ENCODE data around the gene EDIL3. TPM values are rescaled to one million over a fixed set of nuclear protein-coding genes. Genes with fewer than 3 reads are reported as not detected.

EDIL3 gene
- total and polyA plus RNA-seq, 2 donors from 2014 or later = 5.2 to 32.8 TPM

DNA sequence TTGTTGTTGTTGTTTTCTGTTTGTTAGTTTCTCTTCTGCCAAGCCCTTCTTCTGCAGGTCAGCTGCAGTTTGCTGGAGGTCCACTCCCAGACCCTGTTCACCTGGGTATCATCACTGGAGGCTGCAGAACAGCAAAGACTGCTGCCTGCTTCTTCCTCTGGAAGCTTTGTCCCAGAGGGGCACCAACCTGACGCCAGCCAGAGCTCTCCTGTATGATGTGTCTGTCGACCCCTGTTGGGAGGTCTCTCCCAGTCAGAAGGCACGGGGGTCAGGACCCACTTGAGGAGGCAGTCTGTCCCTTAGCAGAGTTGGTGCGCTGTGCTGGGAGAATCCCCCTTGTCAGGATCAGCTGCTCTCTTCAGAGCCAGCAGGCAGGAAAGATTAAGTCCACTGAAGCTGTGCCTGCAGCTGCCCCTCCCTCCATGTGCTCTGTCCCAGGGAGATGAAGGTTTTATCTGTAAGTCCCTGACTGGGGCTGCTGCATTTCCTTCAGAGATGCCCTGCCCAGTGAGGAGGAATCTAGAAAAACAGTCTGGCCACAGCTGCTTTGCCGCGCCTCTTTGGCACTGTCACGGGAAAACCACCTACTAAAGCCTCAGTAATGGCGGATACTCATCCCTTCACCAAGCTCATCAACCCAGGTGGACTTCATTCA lies 299.2 kb downstream of the EDIL3 start:
- TF ChIP-seq, protein P1, sequence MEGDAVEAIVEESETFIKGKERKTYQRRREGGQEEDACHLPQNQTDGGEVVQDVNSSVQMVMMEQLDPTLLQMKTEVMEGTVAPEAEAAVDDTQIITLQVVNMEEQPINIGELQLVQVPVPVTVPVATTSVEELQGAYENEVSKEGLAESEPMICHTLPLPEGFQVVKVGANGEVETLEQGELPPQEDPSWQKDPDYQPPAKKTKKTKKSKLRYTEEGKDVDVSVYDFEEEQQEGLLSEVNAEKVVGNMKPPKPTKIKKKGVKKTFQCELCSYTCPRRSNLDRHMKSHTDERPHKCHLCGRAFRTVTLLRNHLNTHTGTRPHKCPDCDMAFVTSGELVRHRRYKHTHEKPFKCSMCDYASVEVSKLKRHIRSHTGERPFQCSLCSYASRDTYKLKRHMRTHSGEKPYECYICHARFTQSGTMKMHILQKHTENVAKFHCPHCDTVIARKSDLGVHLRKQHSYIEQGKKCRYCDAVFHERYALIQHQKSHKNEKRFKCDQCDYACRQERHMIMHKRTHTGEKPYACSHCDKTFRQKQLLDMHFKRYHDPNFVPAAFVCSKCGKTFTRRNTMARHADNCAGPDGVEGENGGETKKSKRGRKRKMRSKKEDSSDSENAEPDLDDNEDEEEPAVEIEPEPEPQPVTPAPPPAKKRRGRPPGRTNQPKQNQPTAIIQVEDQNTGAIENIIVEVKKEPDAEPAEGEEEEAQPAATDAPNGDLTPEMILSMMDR (IDR thresholded peaks at IDR 0.05; ENCODE audit: borderline replicate concordance, extremely low read depth, insufficient read depth) = no peak
- H3K27me3 ChIP-seq (ENCODE audit: control insufficient read depth, insufficient read depth, low read length) = no peaks in the 10 kb centered on the region
- H3K9me3 ChIP-seq (ENCODE audit: control insufficient read depth in 2 of 3, insufficient read depth in 1 of 3, low read length in 3 of 3) = no peaks in the 10 kb centered on the region
- no peaks in the 10 kb centered on the region for H3K36me3 ChIP-seq (ENCODE audit: control insufficient read depth in 2 of 3, insufficient read depth in 3 of 3, low read length in 3 of 3)
- no peak overlapping the region for H3K27ac ChIP-seq (ENCODE audit: low read depth in 2 of 2, low read length in 2 of 2)
- H3K9ac ChIP-seq (ENCODE audit: low read length in 3 of 3) = no peak overlapping the region
- intact Hi-C loops (cut with DNase I) = no loop called here
- FAIRE-seq (no peak), DNase-seq (no peak)
- no peak overlapping the region for H3K4me3 ChIP-seq (ENCODE audit: low read length in 3 of 3)
- no peaks in the 10 kb centered on the region for H3K4me1 ChIP-seq (ENCODE audit: control insufficient read depth in 2 of 3, insufficient read depth in 2 of 3, low read depth in 1 of 3, low read length in 3 of 3)

DNA sequence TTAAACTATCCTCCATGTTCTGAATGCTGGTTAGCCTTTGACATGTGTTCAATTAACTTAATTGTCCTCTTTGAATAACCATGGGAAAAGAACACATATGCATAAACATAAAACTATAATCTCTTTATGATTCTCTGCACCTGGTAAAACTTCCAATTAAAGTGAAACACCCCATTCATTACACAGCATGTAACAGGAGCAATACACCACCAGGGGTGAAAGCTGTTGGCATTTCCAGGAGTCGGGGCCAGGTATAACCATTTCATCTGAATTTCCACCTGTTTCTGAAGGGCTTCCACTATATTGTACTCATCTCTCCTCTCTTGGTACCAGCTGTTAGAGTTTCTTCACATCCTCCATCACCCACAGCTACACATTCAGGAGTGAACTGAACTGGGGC lies 303.8 kb downstream of the EDIL3 start:
- H3K4me3 ChIP-seq (ENCODE audit: low read length in 3 of 3) = no peak overlapping the region
- no peaks in the 10 kb centered on the region for H3K4me1 ChIP-seq (ENCODE audit: control insufficient read depth in 2 of 3, insufficient read depth in 2 of 3, low read depth in 1 of 3, low read length in 3 of 3)
- DNase-seq (no peak), FAIRE-seq (no peak)
- TF ChIP-seq, protein P1 (IDR thresholded peaks at IDR 0.05; ENCODE audit: borderline replicate concordance, extremely low read depth, insufficient read depth) = no peak
- H3K36me3 ChIP-seq (ENCODE audit: control insufficient read depth in 2 of 3, insufficient read depth in 3 of 3, low read length in 3 of 3) = no peaks in the 10 kb centered on the region
- no peak overlapping the region for H3K27ac ChIP-seq (ENCODE audit: low read depth in 2 of 2, low read length in 2 of 2)
- no peaks in the 10 kb centered on the region for H3K27me3 ChIP-seq (ENCODE audit: control insufficient read depth, insufficient read depth, low read length)
- no peak overlapping the region for H3K9ac ChIP-seq (ENCODE audit: low read length in 3 of 3)
- intact Hi-C loops (cut with DNase I) = no loop called here
- no peaks in the 10 kb centered on the region for H3K9me3 ChIP-seq (ENCODE audit: control insufficient read depth in 2 of 3, insufficient read depth in 1 of 3, low read length in 3 of 3)

DNA sequence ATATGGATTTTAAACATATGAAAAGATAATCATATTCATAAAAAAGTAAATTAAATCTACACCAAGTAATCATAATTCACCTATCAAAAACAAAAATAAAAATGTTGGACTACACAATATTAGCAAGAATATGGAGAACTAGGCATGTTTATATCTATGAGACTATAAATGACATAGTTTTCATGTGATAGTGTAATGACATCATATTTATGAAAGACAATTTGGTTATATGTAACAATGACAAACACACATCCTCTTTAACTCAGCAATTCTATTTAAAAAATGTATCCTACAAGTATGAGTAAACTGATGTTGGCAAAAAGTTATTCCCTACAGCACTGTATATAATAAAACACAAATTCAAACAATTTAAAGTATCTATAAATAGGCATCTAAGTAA lies 312.3 kb downstream of the EDIL3 start:
- FAIRE-seq (no peak), DNase-seq (no peak)
- intact Hi-C loops (cut with DNase I) = no loop called here
- no peaks in the 10 kb centered on the region for H3K4me1 ChIP-seq (ENCODE audit: control insufficient read depth in 2 of 3, insufficient read depth in 2 of 3, low read depth in 1 of 3, low read length in 3 of 3)
- no peak overlapping the region for H3K27ac ChIP-seq (ENCODE audit: low read depth in 2 of 2, low read length in 2 of 2)
- H3K9ac ChIP-seq (ENCODE audit: low read length in 3 of 3) = no peak overlapping the region
- H3K27me3 ChIP-seq (ENCODE audit: control insufficient read depth, insufficient read depth, low read length) = no peaks in the 10 kb centered on the region
- no peak overlapping the region for H3K4me3 ChIP-seq (ENCODE audit: low read length in 3 of 3)
- TF ChIP-seq, protein P1 (IDR thresholded peaks at IDR 0.05; ENCODE audit: borderline replicate concordance, extremely low read depth, insufficient read depth) = no peak
- H3K36me3 ChIP-seq (ENCODE audit: control insufficient read depth in 2 of 3, insufficient read depth in 3 of 3, low read length in 3 of 3) = no peaks in the 10 kb centered on the region
- H3K9me3 ChIP-seq (ENCODE audit: control insufficient read depth in 2 of 3, insufficient read depth in 1 of 3, low read length in 3 of 3) = no peaks in the 10 kb centered on the region

Data from kidney (tissue), 14 donors.